Measurements from ENCODE around the gene NWD2. TPM values are rescaled to one million over a fixed set of nuclear protein-coding genes. Genes with fewer than 3 reads are reported as not detected.

NWD2 gene
- total and polyA plus RNA-seq, 5 donors from 2014 or later: not detected

GRCh38 chr4:37481547-37482122 lies 237.1 kb downstream of the NWD2 start:
- Histone ChIP-seq H3K27me3 (ENCODE audit: control insufficient read depth, insufficient read depth, low read length) (peaks cover 7% of the 10 kb centered on the region), H3K4me3 (ENCODE audit: low read depth, low read length) (no peak overlapping the region), H3K4me1 (ENCODE audit: control insufficient read depth, insufficient read depth, low read length, poor library complexity, severe bottlenecking) (no peaks in the 10 kb centered on the region), H3K36me3 (ENCODE audit: control insufficient read depth, insufficient read depth, low read length) (no peaks in the 10 kb centered on the region), H3K9me3 (ENCODE audit: control insufficient read depth in 2 of 2, low read length in 2 of 2) (no peaks in the 10 kb centered on the region), H3K27ac (ENCODE audit: insufficient read depth, low read length, poor library complexity, severe bottlenecking) (no peak overlapping the region)
- ATAC-seq (ENCODE audit: low read depth in 2 of 2) (no peak), DNase-seq (no peak)
- Mint-ChIP-seq H3K27me3 (peaks cover 9% of the 10 kb centered on the region), H3K36me3 (no peaks in the 10 kb centered on the region), H3K27ac (no peak overlapping the region), H3K9me3 (peaks cover 0 to 6% (median 0%) of the 10 kb centered on the region in 7 donors), H3K4me3 (no peak overlapping the region), H3K4me1 (peaks cover 0 to 6% (median 2%) of the 10 kb centered on the region in 4 donors)

- Mint-ChIP-seq H3K36me3 (no peaks in the 10 kb centered on the region), H3K27me3 (peaks cover 9% of the 10 kb centered on the region), H3K27ac (no peak overlapping the region), H3K4me3 (no peak overlapping the region), H3K4me1 (peaks cover 0 to 6% (median 2%) of the 10 kb centered on the region in 4 donors), H3K9me3 (peaks cover 0 to 5% (median 0%) of the 10 kb centered on the region in 7 donors)
- ATAC-seq (ENCODE audit: low read depth in 2 of 2): no peak
- H3K4me3 ChIP-seq (ENCODE audit: low read depth, low read length): no peak overlapping the region
- H3K27me3 ChIP-seq (ENCODE audit: control insufficient read depth, insufficient read depth, low read length): no peaks in the 10 kb centered on the region
- H3K4me1 ChIP-seq (ENCODE audit: control insufficient read depth, insufficient read depth, low read length, poor library complexity, severe bottlenecking): no peaks in the 10 kb centered on the region
- H3K27ac ChIP-seq (ENCODE audit: insufficient read depth, low read length, poor library complexity, severe bottlenecking): no peak overlapping the region
- no peaks in the 10 kb centered on the region for H3K9me3 ChIP-seq (ENCODE audit: control insufficient read depth in 2 of 2, low read length in 2 of 2)
- no peak for DNase-seq
- no peaks in the 10 kb centered on the region for H3K36me3 ChIP-seq (ENCODE audit: control insufficient read depth, insufficient read depth, low read length)
Observed at GRCh38 chr4:37482236-37482913, 237.8 kb downstream of the NWD2 start.

GRCh38 chr4:37483610-37484009 lies 239.1 kb downstream of the NWD2 start:
- H3K36me3 Mint-ChIP-seq: no peaks in the 10 kb centered on the region
- peaks cover 0 to 5% (median under 1%) of the 10 kb centered on the region in 7 donors for H3K9me3 Mint-ChIP-seq
- no peak overlapping the region for H3K4me3 Mint-ChIP-seq
- DNase-seq: no peak
- H3K4me1 ChIP-seq (ENCODE audit: control insufficient read depth, insufficient read depth, low read length, poor library complexity, severe bottlenecking): no peaks in the 10 kb centered on the region
- H3K27ac ChIP-seq (ENCODE audit: insufficient read depth, low read length, poor library complexity, severe bottlenecking): no peak overlapping the region
- H3K27me3 ChIP-seq (ENCODE audit: control insufficient read depth, insufficient read depth, low read length): no peaks in the 10 kb centered on the region
- ATAC-seq (ENCODE audit: low read depth in 2 of 2): no peak
- H3K27ac Mint-ChIP-seq: no peak overlapping the region
- no peaks in the 10 kb centered on the region for H3K9me3 ChIP-seq (ENCODE audit: control insufficient read depth in 2 of 2, low read length in 2 of 2)
- peaks cover 4% of the 10 kb centered on the region for H3K27me3 Mint-ChIP-seq
- no peaks in the 10 kb centered on the region for H3K36me3 ChIP-seq (ENCODE audit: control insufficient read depth, insufficient read depth, low read length)
- no peak overlapping the region for H3K4me3 ChIP-seq (ENCODE audit: low read depth, low read length)
- peaks cover 0 to 6% (median 2%) of the 10 kb centered on the region in 4 donors for H3K4me1 Mint-ChIP-seq

- Mint-ChIP-seq H3K4me1 (peaks cover 0 to 2% (median 1%) of the 10 kb centered on the region in 4 donors), H3K4me3 (no peak overlapping the region), H3K27me3 (no peaks in the 10 kb centered on the region), H3K36me3 (no peaks in the 10 kb centered on the region), H3K9me3 (peaks cover 0 to 3% (median 0%) of the 10 kb centered on the region in 7 donors), H3K27ac (no peak overlapping the region)
- Histone ChIP-seq H3K27me3 (ENCODE audit: control insufficient read depth, insufficient read depth, low read length) (no peaks in the 10 kb centered on the region), H3K4me3 (ENCODE audit: low read depth, low read length) (no peak overlapping the region), H3K4me1 (ENCODE audit: control insufficient read depth, insufficient read depth, low read length, poor library complexity, severe bottlenecking) (no peaks in the 10 kb centered on the region), H3K27ac (ENCODE audit: insufficient read depth, low read length, poor library complexity, severe bottlenecking) (no peak overlapping the region), H3K36me3 (ENCODE audit: control insufficient read depth, insufficient read depth, low read length) (no peaks in the 10 kb centered on the region), H3K9me3 (ENCODE audit: control insufficient read depth in 2 of 2, low read length in 2 of 2) (no peaks in the 10 kb centered on the region)
- ATAC-seq (ENCODE audit: low read depth in 2 of 2): no peak
- no peak for DNase-seq
Observed at GRCh38 chr4:37486166-37486565, 241.6 kb downstream of the NWD2 start.

GRCh38 chr4:37487668-37488067 lies 243.1 kb downstream of the NWD2 start:
- Histone ChIP-seq H3K9me3 (ENCODE audit: control insufficient read depth in 2 of 2, low read length in 2 of 2) (no peaks in the 10 kb centered on the region), H3K27ac (ENCODE audit: insufficient read depth, low read length, poor library complexity, severe bottlenecking) (no peak overlapping the region), H3K27me3 (ENCODE audit: control insufficient read depth, insufficient read depth, low read length) (no peaks in the 10 kb centered on the region), H3K36me3 (ENCODE audit: control insufficient read depth, insufficient read depth, low read length) (no peaks in the 10 kb centered on the region), H3K4me3 (ENCODE audit: low read depth, low read length) (no peak overlapping the region), H3K4me1 (ENCODE audit: control insufficient read depth, insufficient read depth, low read length, poor library complexity, severe bottlenecking) (no peaks in the 10 kb centered on the region)
- H3K4me3 Mint-ChIP-seq: no peak overlapping the region
- peaks cover 0 to 4% (median 0%) of the 10 kb centered on the region in 7 donors for H3K9me3 Mint-ChIP-seq
- no peaks in the 10 kb centered on the region for H3K4me1 Mint-ChIP-seq
- H3K36me3 Mint-ChIP-seq: no peaks in the 10 kb centered on the region
- no peak for DNase-seq
- no peak for ATAC-seq (ENCODE audit: low read depth in 2 of 2)
- H3K27ac Mint-ChIP-seq: no peak overlapping the region
- H3K27me3 Mint-ChIP-seq: no peaks in the 10 kb centered on the region

GRCh38 chr4:37489697-37490096 lies 245.2 kb downstream of the NWD2 start:
- no peak for ATAC-seq (ENCODE audit: low read depth in 2 of 2)
- Mint-ChIP-seq H3K9me3 (peaks cover 0 to 4% (median 1%) of the 10 kb centered on the region in 7 donors), H3K36me3 (no peaks in the 10 kb centered on the region), H3K27ac (no peak overlapping the region), H3K27me3 (no peaks in the 10 kb centered on the region), H3K4me3 (no peak overlapping the region), H3K4me1 (no peaks in the 10 kb centered on the region)
- H3K4me3 ChIP-seq (ENCODE audit: low read depth, low read length): no peak overlapping the region
- H3K36me3 ChIP-seq (ENCODE audit: control insufficient read depth, insufficient read depth, low read length): no peaks in the 10 kb centered on the region
- no peak overlapping the region for H3K27ac ChIP-seq (ENCODE audit: insufficient read depth, low read length, poor library complexity, severe bottlenecking)
- no peak for DNase-seq
- H3K9me3 ChIP-seq (ENCODE audit: control insufficient read depth in 2 of 2, low read length in 2 of 2): no peaks in the 10 kb centered on the region
- H3K4me1 ChIP-seq (ENCODE audit: control insufficient read depth, insufficient read depth, low read length, poor library complexity, severe bottlenecking): no peaks in the 10 kb centered on the region
- no peaks in the 10 kb centered on the region for H3K27me3 ChIP-seq (ENCODE audit: control insufficient read depth, insufficient read depth, low read length)

- H3K27ac Mint-ChIP-seq: no peak overlapping the region
- Histone ChIP-seq H3K4me1 (ENCODE audit: control insufficient read depth, insufficient read depth, low read length, poor library complexity, severe bottlenecking) (no peaks in the 10 kb centered on the region), H3K27ac (ENCODE audit: insufficient read depth, low read length, poor library complexity, severe bottlenecking) (no peak overlapping the region), H3K36me3 (ENCODE audit: control insufficient read depth, insufficient read depth, low read length) (no peaks in the 10 kb centered on the region), H3K4me3 (ENCODE audit: low read depth, low read length) (no peak overlapping the region), H3K27me3 (ENCODE audit: control insufficient read depth, insufficient read depth, low read length) (no peaks in the 10 kb centered on the region), H3K9me3 (ENCODE audit: control insufficient read depth in 2 of 2, low read length in 2 of 2) (no peaks in the 10 kb centered on the region)
- no peak for ATAC-seq (ENCODE audit: low read depth in 2 of 2)
- H3K36me3 Mint-ChIP-seq: no peaks in the 10 kb centered on the region
- peaks cover 0 to 10% (median 4%) of the 10 kb centered on the region in 7 donors for H3K9me3 Mint-ChIP-seq
- no peak for DNase-seq
- no peaks in the 10 kb centered on the region for H3K4me1 Mint-ChIP-seq
- no peaks in the 10 kb centered on the region for H3K27me3 Mint-ChIP-seq
- no peak overlapping the region for H3K4me3 Mint-ChIP-seq
Observed at GRCh38 chr4:37490391-37491347, 246.1 kb downstream of the NWD2 start.
